Tibial artery (tissue), 4 donors: Measurements from ENCODE around the gene PTPRD.

Experiments used
- DNase-seq, 2 donors: peaks; one replicate each; pipeline ENCODE4 v3.0.0-alpha.2; 2019
- H3K27ac ChIP-seq, 2 donors: fragments of 200-600 bp; sonication (generic) in 1 of 2; 1 replicate in 1 of 2; 2 replicates in 1 of 2; pipeline ENCODE4 v1.5.1; 2018 to 2019; ENCODE audit warnings: mild to moderate bottlenecking in 1 of 2
- H3K27me3 ChIP-seq, 2 donors: fragments of 200-600 bp; sonication (generic) in 1 of 2; one replicate each; pipeline versions ENCODE4 v1.5.1 to v1.6.0; 2016 to 2019
- H3K36me3 ChIP-seq, 3 donors: fragments of 200-600 bp; sonication (generic) in 2 of 3; one replicate each; pipeline ENCODE4 v1.5.1; 2016 to 2019; ENCODE audit warnings: mild to moderate bottlenecking in 2 of 3
- H3K4me1 ChIP-seq, 4 donors: fragments of 200-600 bp; sonication (generic) in 2 of 4; 1 replicate in 3 of 4; 2 replicates in 1 of 4; pipeline ENCODE4 v1.5.1; 2016 to 2019
- H3K4me3 ChIP-seq, 2 donors: fragments of 200-600 bp; sonication (generic) in 1 of 2; 1 replicate in 1 of 2; 2 replicates in 1 of 2; pipeline ENCODE4 v1.5.1; 2018 to 2019; ENCODE audit warnings: mild to moderate bottlenecking in 2 of 2
- H3K9me3 ChIP-seq, 3 donors: fragments of 200-600 bp; sonication (generic) in 1 of 3; one replicate each; pipeline ENCODE4 v1.5.1; 2016 to 2019
- CTCF ChIP-seq, 2 experiments: fragments of 200-600 bp in 1 of 2; fragments of 450-650 bp in 1 of 2; IDR thresholded peaks; one replicate each; pipeline ENCODE4 v1.5.1; 2017 to 2019; ENCODE audit warnings: antibody characterized with exemption in 2 of 2, mild to moderate bottlenecking in 1 of 2, moderate library complexity in 1 of 2
- intact Hi-C: fragments of 100-400 bp; cut with DNase I; formaldehyde crosslinking; loops from one replicate; pipeline ENCODE4 v1.15.0; 2023; ENCODE audit warnings: low total_unique reads

The PTPRD gene

GRCh38 chr9:10054456-10054855 lies 558.3 kb downstream of the PTPRD start:
- intact Hi-C loops, result no loop called here
- no peak overlapping the region for H3K27ac ChIP-seq
- no peak for TF ChIP-seq CTCF (IDR thresholded peaks at IDR 0.05)
- H3K36me3 ChIP-seq, result no peaks in the 10 kb centered on the region
- no peaks in the 10 kb centered on the region for H3K27me3 ChIP-seq
- H3K4me3 ChIP-seq, result no peak overlapping the region
- no peaks in the 10 kb centered on the region for H3K9me3 ChIP-seq
- no peak for DNase-seq
- H3K4me1 ChIP-seq, result no peaks in the 10 kb centered on the region

- intact Hi-C loops, result no loop called here
- H3K9me3 ChIP-seq, result no peaks in the 10 kb centered on the region
- H3K4me1 ChIP-seq, result no peaks in the 10 kb centered on the region
- no peaks in the 10 kb centered on the region for H3K27me3 ChIP-seq
- H3K4me3 ChIP-seq, result no peak overlapping the region
- H3K27ac ChIP-seq, result no peak overlapping the region
- no peaks in the 10 kb centered on the region for H3K36me3 ChIP-seq
- TF ChIP-seq CTCF (IDR thresholded peaks at IDR 0.05), result no peak
- DNase-seq, result no peak
Measured at GRCh38 chr9:10052916-10053315, 559.9 kb downstream of the PTPRD start.

- no peak for TF ChIP-seq CTCF (IDR thresholded peaks at IDR 0.05)
- Histone ChIP-seq H3K9me3 (no peaks in the 10 kb centered on the region), H3K4me3 (no peak overlapping the region), H3K27ac (no peak overlapping the region), H3K36me3 (no peaks in the 10 kb centered on the region), H3K4me1 (no peaks in the 10 kb centered on the region), H3K27me3 (no peaks in the 10 kb centered on the region)
- intact Hi-C loops, result no loop called here
- DNase-seq, result no peak
Measured at GRCh38 chr9:10052181-10052580, 560.6 kb downstream of the PTPRD start.

GRCh38 chr9:10050016-10050415 lies 562.8 kb downstream of the PTPRD start:
- Histone ChIP-seq H3K36me3 (no peaks in the 10 kb centered on the region), H3K4me3 (no peak overlapping the region), H3K4me1 (no peaks in the 10 kb centered on the region), H3K9me3 (no peaks in the 10 kb centered on the region), H3K27me3 (no peaks in the 10 kb centered on the region), H3K27ac (no peak overlapping the region)
- DNase-seq, result no peak
- no peak for TF ChIP-seq CTCF (IDR thresholded peaks at IDR 0.05)
- intact Hi-C loops, result no loop called here

- intact Hi-C loops, result no loop called here
- H3K27me3 ChIP-seq, result no peaks in the 10 kb centered on the region
- no peaks in the 10 kb centered on the region for H3K9me3 ChIP-seq
- no peak overlapping the region for H3K4me3 ChIP-seq
- H3K4me1 ChIP-seq, result no peaks in the 10 kb centered on the region
- H3K27ac ChIP-seq, result no peak overlapping the region
- no peak for TF ChIP-seq CTCF (IDR thresholded peaks at IDR 0.05)
- no peaks in the 10 kb centered on the region for H3K36me3 ChIP-seq
- DNase-seq, result no peak
Measured at GRCh38 chr9:10048994-10049393, 563.8 kb downstream of the PTPRD start.

- DNase-seq, result no peak
- Histone ChIP-seq H3K9me3 (no peaks in the 10 kb centered on the region), H3K4me3 (no peak overlapping the region), H3K27ac (no peak overlapping the region), H3K36me3 (no peaks in the 10 kb centered on the region), H3K27me3 (no peaks in the 10 kb centered on the region), H3K4me1 (no peaks in the 10 kb centered on the region)
- intact Hi-C loops, result no loop called here
- TF ChIP-seq CTCF (IDR thresholded peaks at IDR 0.05), result no peak
Measured at GRCh38 chr9:10045598-10045997, 567.2 kb downstream of the PTPRD start.
